Astrocyte of the cerebellum (primary cell): ENCODE data around the gene TMEM209.
"Not testable (repeated sequence)": the region's sequence is repeated elsewhere in the genome, so short reads cannot be mapped to it uniquely, and the experiment has no call there.

Experiments used
- DNase-seq: peaks from one replicate; pipeline ENCODE4 v3.0.0-alpha.2; 2011; ENCODE audit warnings: low read depth
- H3K4me3 ChIP-seq: 2 replicates; pipeline ENCODE4 v1.5.1; 2011; ENCODE audit warnings: mild to moderate bottlenecking, low read depth, low read length, moderate library complexity
- in situ Hi-C: cut with HindIII; loops from 2 replicates; pipeline ENCODE4 v1.10.0; 2017; ENCODE audit warnings: low sequenced_read_pairs
- TF ChIP-seq, protein P1 (sequence below): IDR thresholded peaks from 2 replicates; pipeline ENCODE4 v1.5.1; 2012; ENCODE audit warnings: low read length, low read depth, moderate library complexity, mild to moderate bottlenecking; ENCODE audit errors: missing control alignments

The TMEM209 gene

DNA sequence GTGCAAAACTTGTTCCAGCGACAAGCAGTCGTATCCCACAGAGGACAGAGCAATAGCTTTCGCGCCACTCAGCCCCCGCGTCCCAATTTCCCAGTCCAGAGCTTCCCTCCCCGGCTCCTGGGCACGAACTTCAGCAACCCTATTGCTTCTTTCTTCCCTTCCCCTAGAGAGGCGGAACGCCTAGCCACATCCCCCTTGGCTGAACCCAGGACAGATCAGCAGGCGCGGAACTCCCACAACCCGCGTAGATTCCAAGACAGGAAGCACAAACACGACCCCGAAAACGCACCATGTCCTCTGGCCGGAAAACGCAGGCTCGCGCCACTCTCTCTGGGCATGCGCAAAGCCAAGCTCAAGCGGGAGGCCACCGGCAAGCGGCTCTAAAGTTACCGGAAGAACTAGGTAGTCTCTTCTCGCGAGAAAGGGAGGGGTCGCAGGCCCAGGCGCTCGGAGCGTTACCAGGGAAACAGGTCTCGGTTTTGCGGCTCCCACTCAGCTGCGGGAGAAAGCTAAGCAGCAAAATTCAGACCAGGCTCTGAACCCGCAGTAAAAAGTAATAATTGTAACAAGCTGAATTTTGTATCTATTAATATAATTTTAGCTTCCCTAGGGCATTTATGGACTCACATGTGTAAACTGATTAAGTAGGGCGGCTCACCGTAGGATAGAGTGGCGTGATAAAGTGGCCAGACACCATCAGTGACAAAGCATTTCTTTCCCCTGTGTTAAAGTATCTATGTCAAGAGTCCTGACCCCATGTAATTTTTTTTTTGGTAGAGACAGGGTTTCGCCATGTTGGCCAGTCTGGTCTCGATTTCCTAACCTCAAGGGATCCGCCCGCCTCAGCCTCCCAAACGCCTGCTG is at the start of gene TMEM209:
Gene TMEM209 (minus strand): TSS at position 323 of the 864 bp plus-strand sequence. CDS start 31 bp downstream, at position 292.
- in situ Hi-C loops = no loop called here
- DNase-seq = peak; percentile 94
- TF ChIP-seq, protein P1, sequence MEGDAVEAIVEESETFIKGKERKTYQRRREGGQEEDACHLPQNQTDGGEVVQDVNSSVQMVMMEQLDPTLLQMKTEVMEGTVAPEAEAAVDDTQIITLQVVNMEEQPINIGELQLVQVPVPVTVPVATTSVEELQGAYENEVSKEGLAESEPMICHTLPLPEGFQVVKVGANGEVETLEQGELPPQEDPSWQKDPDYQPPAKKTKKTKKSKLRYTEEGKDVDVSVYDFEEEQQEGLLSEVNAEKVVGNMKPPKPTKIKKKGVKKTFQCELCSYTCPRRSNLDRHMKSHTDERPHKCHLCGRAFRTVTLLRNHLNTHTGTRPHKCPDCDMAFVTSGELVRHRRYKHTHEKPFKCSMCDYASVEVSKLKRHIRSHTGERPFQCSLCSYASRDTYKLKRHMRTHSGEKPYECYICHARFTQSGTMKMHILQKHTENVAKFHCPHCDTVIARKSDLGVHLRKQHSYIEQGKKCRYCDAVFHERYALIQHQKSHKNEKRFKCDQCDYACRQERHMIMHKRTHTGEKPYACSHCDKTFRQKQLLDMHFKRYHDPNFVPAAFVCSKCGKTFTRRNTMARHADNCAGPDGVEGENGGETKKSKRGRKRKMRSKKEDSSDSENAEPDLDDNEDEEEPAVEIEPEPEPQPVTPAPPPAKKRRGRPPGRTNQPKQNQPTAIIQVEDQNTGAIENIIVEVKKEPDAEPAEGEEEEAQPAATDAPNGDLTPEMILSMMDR = no peak
- peak within 1 kb of the TSS; percentile 96 for H3K4me3 ChIP-seq

GRCh38 chr7:130254555-130254954 is 49.3 kb upstream of the TMEM209 start:
- TF ChIP-seq, protein P1 = no peak
- in situ Hi-C loops = no loop called here
- H3K4me3 ChIP-seq = no peak overlapping the region
- DNase-seq = no peak

DNA sequence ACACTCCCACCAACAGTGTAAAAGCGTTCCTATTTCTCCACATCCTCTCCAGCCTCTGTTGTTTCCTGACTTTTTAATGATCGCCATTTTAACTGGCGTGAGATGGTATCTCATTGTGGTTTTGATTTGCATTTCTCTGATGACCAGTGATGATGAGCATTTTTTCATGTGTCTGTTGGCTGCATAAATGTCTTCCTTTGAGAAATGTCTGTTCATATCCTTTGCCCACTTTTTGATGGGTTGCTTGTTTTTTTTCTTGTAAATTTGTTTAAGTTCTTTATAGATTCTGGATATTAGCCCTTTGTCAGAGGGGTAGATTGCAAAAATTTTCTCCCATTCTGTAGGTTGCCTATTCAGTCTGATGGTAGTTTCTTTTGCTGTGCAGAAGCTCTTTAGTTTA is 44.4 kb upstream of the TMEM209 start:
- in situ Hi-C loops, H3K4me3 ChIP-seq, DNase-seq: not testable (repeated sequence)

DNA sequence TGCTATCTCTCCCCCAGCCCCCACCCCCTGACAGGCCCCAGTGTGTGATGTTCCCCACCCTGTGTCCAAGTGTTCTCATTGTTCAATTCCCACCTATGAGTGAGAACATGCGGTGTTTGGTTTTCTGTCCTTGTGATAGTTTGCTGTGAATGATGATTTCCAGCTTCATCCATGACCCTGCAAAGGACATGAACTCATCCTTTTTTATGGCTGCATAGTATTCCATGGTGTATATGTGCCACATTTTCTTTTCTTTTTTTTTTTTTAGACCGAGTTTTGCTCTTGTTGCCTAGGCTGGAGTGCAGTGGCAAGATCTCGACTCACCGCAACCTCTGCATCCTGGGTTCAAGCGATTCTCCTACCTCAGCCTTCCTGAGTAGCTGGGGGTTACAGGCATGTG is 43.6 kb upstream of the TMEM209 start:
- DNase-seq, in situ Hi-C loops, H3K4me3 ChIP-seq: not testable (repeated sequence)

GRCh38 chr7:130246491-130246890 is 41.3 kb upstream of the TMEM209 start:
- DNase-seq, H3K4me3 ChIP-seq, in situ Hi-C loops: not testable (repeated sequence)

- peak; percentile 36 for DNase-seq
- H3K4me3 ChIP-seq, in situ Hi-C loops: not testable (repeated sequence)
Observed at GRCh38 chr7:130243486-130243885, 38.3 kb upstream of the TMEM209 start.

- DNase-seq = no peak
- in situ Hi-C loops = no loop called here
- no peak overlapping the region for H3K4me3 ChIP-seq
- TF ChIP-seq, protein P1 = peak; percentile 90
Observed at GRCh38 chr7:130242198-130243014, 37.2 kb upstream of the TMEM209 start.

DNA sequence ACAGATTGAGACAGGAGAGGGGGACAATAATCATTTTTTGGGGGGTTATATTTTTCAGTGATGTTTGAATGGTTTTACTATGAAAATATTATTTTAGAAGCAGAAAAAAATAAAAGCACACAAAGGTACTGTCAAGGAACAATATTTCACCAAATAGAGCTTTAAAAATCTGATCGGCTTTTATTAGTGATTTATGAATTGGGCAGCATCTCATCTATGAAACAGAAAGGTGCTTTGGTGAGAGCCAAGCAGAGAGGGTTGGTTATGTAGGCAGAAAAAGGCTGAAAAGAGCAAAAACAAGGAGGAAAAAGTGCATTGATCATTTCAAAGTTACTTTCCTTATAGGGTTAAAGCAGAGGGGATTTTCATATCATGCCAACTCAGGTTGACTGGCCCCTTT is 35.0 kb upstream of the TMEM209 start:
- TF ChIP-seq, protein P1 = no peak
- H3K4me3 ChIP-seq = no peak overlapping the region
- in situ Hi-C loops = no loop called here
- DNase-seq = no peak

DNA sequence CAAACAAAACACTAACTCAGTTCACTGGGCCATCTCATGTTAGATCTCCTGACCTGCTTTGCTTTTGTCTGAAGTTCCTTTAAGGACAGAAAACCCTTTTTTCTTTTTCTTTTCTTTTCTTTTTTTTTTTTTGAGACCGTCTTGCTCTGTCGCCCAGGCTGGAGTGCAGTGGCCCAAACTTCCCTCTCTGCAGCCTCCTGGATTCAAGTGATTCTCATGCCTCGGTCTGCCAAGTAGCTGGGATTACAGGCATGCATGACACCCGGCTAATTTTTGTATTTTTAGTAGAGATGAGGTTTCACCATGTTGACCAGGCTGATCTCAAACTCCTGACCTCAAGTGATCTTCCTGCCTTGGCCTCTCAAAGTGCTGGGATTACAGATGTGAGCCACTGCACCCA is 31.2 kb upstream of the TMEM209 start:
- H3K4me3 ChIP-seq, in situ Hi-C loops, DNase-seq: not testable (repeated sequence)
